ENCODE results near the gene ITPRID2. TPM values are rescaled to one million over a fixed set of nuclear protein-coding genes. Genes with fewer than 3 reads are reported as not detected.
A peak's percentile ranks its signal among the peaks of the same experiment; 100 is the strongest.

ITPRID2 gene
- total and polyA plus RNA-seq, 2 of the 13 experiments (the other 11 are each of a cell fraction or from before 2014, with no cell fraction given) = 44.8 to 62.3 TPM

DNA sequence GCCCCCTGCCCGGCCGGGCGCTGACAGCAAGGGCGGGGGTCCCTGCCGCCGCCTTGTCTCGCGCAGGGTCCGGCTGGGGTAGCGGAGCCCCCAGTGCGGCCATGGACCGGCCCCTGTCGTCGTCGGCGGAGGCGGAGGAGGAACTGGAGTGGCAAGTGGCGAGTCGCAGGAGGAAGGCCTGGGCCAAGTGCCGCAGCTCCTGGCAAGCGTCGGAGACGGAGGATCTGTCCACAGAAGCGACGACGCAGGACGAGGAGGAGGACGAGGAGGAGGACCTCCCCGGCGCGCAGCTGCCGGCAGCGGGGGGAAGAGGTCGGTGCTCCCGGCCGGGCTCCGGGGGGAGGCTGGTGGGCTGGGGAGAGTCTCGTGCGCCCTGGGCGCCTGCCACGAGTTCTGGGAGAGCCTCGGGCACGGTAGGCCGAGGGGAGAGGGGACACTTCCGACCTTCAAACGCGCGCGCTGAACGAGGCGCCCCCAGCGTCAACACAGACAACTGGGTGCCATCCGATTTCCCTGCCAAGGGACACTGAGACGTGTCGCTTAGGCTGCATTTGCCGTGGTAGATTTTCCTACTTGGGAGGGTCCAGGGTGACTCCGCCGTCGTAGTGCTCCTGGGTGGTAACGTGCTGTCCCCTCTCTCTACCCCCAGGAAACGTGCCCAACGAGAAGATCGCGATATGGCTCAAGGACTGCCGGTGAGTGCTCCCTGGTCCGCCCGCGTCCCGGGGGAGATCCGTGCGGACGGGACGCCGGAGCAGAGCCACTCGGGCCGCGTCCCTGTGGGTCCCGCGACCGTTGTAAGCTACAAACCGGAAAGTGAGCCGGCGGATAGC, 652 bp downstream of the ITPRID2 start (continued):
- TF ChIP-seq, protein P1, sequence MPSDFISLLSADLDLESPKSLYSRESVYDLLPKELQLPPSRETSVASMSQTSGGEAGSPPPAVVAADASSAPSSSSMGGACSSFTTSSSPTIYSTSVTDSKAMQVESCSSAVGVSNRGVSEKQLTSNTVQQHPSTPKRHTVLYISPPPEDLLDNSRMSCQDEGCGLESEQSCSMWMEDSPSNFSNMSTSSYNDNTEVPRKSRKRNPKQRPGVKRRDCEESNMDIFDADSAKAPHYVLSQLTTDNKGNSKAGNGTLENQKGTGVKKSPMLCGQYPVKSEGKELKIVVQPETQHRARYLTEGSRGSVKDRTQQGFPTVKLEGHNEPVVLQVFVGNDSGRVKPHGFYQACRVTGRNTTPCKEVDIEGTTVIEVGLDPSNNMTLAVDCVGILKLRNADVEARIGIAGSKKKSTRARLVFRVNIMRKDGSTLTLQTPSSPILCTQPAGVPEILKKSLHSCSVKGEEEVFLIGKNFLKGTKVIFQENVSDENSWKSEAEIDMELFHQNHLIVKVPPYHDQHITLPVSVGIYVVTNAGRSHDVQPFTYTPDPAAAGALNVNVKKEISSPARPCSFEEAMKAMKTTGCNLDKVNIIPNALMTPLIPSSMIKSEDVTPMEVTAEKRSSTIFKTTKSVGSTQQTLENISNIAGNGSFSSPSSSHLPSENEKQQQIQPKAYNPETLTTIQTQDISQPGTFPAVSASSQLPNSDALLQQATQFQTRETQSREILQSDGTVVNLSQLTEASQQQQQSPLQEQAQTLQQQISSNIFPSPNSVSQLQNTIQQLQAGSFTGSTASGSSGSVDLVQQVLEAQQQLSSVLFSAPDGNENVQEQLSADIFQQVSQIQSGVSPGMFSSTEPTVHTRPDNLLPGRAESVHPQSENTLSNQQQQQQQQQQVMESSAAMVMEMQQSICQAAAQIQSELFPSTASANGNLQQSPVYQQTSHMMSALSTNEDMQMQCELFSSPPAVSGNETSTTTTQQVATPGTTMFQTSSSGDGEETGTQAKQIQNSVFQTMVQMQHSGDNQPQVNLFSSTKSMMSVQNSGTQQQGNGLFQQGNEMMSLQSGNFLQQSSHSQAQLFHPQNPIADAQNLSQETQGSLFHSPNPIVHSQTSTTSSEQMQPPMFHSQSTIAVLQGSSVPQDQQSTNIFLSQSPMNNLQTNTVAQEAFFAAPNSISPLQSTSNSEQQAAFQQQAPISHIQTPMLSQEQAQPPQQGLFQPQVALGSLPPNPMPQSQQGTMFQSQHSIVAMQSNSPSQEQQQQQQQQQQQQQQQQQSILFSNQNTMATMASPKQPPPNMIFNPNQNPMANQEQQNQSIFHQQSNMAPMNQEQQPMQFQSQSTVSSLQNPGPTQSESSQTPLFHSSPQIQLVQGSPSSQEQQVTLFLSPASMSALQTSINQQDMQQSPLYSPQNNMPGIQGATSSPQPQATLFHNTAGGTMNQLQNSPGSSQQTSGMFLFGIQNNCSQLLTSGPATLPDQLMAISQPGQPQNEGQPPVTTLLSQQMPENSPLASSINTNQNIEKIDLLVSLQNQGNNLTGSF (CRISPR knock-in tag; IDR thresholded peaks at IDR 0.05) = peak; percentile 99
- TF ChIP-seq KAT7 (CRISPR knock-in tag; IDR thresholded peaks at IDR 0.05; ENCODE audit: borderline replicate concordance) (peak; percentile 96), TEAD3 (CRISPR knock-in tag; optimal IDR thresholded peaks at IDR 0.05; ENCODE audit: borderline replicate concordance) (no peak), CBFB (CRISPR knock-in tag; IDR thresholded peaks at IDR 0.05) (peak; percentile 65), ZNF724P (CRISPR knock-in tag; IDR thresholded peaks at IDR 0.05; ENCODE audit: borderline replicate concordance) (peak; percentile 96), ZNF44 (CRISPR knock-in tag; IDR thresholded peaks at IDR 0.05) (peak; percentile 94), MTA1 (CRISPR knock-in tag; IDR thresholded peaks at IDR 0.05; ENCODE audit: borderline replicate concordance) (peak; percentile 86; the same call in 1 of the 2 replicates), ZNF510 (CRISPR knock-in tag; IDR thresholded peaks at IDR 0.05; ENCODE audit: low read depth) (peak; percentile 91), HIVEP1 (CRISPR knock-in tag; IDR thresholded peaks at IDR 0.05) (peak; percentile 98), ZMAT3 (CRISPR knock-in tag; conservative IDR thresholded peaks at IDR 0.05) (peak; percentile 93), ZNF446 (CRISPR knock-in tag; IDR thresholded peaks at IDR 0.05) (peak; percentile 98; the same call in 1 of the 2 replicates), POLR2A (IDR thresholded peaks at IDR 0.05; ENCODE audit: insufficient read depth in 1 of 2, low read depth in 2 of 2, low read length in 2 of 2) (peak; percentile 66 to 91), HNRNPL (IDR thresholded peaks at IDR 0.05; ENCODE audit: low read depth, low read length) (peak; percentile 71), TAF15 (IDR thresholded peaks at IDR 0.05; ENCODE audit: low read depth, low read length, poor library complexity, severe bottlenecking) (peak; percentile 92)
- TF ChIP-seq, protein P2, sequence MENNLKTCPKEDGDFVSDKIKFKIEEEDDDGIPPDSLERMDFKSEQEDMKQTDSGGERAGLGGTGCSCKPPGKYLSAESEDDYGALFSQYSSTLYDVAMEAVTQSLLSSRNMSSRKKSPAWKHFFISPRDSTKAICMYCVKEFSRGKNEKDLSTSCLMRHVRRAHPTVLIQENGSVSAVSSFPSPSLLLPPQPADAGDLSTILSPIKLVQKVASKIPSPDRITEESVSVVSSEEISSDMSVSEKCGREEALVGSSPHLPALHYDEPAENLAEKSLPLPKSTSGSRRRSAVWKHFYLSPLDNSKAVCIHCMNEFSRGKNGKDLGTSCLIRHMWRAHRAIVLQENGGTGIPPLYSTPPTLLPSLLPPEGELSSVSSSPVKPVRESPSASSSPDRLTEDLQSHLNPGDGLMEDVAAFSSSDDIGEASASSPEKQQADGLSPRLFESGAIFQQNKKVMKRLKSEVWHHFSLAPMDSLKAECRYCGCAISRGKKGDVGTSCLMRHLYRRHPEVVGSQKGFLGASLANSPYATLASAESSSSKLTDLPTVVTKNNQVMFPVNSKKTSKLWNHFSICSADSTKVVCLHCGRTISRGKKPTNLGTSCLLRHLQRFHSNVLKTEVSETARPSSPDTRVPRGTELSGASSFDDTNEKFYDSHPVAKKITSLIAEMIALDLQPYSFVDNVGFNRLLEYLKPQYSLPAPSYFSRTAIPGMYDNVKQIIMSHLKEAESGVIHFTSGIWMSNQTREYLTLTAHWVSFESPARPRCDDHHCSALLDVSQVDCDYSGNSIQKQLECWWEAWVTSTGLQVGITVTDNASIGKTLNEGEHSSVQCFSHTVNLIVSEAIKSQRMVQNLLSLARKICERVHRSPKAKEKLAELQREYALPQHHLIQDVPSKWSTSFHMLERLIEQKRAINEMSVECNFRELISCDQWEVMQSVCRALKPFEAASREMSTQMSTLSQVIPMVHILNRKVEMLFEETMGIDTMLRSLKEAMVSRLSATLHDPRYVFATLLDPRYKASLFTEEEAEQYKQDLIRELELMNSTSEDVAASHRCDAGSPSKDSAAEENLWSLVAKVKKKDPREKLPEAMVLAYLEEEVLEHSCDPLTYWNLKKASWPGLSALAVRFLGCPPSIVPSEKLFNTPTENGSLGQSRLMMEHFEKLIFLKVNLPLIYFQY (CRISPR knock-in tag; IDR thresholded peaks at IDR 0.05; ENCODE audit: borderline replicate concordance) = no peak; the same call in 1 of the 2 replicates
- TF ChIP-seq, protein P3, sequence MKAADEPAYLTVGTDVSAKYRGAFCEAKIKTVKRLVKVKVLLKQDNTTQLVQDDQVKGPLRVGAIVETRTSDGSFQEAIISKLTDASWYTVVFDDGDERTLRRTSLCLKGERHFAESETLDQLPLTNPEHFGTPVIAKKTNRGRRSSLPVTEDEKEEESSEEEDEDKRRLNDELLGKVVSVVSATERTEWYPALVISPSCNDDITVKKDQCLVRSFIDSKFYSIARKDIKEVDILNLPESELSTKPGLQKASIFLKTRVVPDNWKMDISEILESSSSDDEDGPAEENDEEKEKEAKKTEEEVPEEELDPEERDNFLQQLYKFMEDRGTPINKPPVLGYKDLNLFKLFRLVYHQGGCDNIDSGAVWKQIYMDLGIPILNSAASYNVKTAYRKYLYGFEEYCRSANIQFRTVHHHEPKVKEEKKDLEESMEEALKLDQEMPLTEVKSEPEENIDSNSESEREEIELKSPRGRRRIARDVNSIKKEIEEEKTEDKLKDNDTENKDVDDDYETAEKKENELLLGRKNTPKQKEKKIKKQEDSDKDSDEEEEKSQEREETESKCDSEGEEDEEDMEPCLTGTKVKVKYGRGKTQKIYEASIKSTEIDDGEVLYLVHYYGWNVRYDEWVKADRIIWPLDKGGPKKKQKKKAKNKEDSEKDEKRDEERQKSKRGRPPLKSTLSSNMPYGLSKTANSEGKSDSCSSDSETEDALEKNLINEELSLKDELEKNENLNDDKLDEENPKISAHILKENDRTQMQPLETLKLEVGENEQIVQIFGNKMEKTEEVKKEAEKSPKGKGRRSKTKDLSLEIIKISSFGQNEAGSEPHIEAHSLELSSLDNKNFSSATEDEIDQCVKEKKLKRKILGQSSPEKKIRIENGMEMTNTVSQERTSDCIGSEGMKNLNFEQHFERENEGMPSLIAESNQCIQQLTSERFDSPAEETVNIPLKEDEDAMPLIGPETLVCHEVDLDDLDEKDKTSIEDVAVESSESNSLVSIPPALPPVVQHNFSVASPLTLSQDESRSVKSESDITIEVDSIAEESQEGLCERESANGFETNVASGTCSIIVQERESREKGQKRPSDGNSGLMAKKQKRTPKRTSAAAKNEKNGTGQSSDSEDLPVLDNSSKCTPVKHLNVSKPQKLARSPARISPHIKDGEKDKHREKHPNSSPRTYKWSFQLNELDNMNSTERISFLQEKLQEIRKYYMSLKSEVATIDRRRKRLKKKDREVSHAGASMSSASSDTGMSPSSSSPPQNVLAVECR (CRISPR knock-in tag; IDR thresholded peaks at IDR 0.05; ENCODE audit: borderline replicate concordance) = peak; percentile 94
